Activated T-helper 2 cell treated with anti-CD3 and anti-CD28 coated beads, Interferon-gamma antibody, Interleukin-2, Interleukin-4, amounts not matched to agents 10 μg/mL and 5 μg/mL and 100 μg/mL, durations not matched to agents 14 hours and 24 hours and 36 hours (primary cell): ENCODE measurements around the gene INPP5F. TPM values are rescaled to one million over a fixed set of nuclear protein-coding genes. Genes with fewer than 3 reads are reported as not detected.

Source experiments
- DNase-seq: peaks from one replicate; pipeline ENCODE4 v3.0.0; 2021; ENCODE audit warnings: low spot score
- H3K27ac Mint-ChIP-seq: one replicate; pipeline ENCODE4 v1.8.0; 2021; ENCODE audit warnings: mixed read lengths
- H3K27me3 Mint-ChIP-seq: one replicate; pipeline ENCODE4 v1.8.0; 2021; ENCODE audit warnings: low read depth, mixed read lengths
- H3K36me3 Mint-ChIP-seq: one replicate; pipeline ENCODE4 v1.8.0; 2021; ENCODE audit warnings: low read depth, mixed read lengths
- H3K4me1 Mint-ChIP-seq: one replicate; pipeline ENCODE4 v1.8.0; 2021; ENCODE audit warnings: low read depth, mixed read lengths
- H3K4me3 Mint-ChIP-seq: one replicate; pipeline ENCODE4 v1.8.0; 2021; ENCODE audit warnings: low read depth, mild to moderate bottlenecking, moderate library complexity, mixed read lengths
- H3K9me3 Mint-ChIP-seq: one replicate; pipeline ENCODE4 v1.8.0; 2021; ENCODE audit warnings: mixed read lengths
- intact Hi-C: fragments of 100-400 bp; cut with micrococcal nuclease; formaldehyde crosslinking; loops from one replicate; pipeline ENCODE4 v1.15.1; 2023
- total RNA-seq: library from RNA; stranded (reverse); gene quantifications from 2 replicates; pipeline ENCODE4 v1.2.3, GENCODE V29; 2022

Gene INPP5F
- total RNA-seq, 1 donor from 2014 or later = 10.2 TPM

DNA sequence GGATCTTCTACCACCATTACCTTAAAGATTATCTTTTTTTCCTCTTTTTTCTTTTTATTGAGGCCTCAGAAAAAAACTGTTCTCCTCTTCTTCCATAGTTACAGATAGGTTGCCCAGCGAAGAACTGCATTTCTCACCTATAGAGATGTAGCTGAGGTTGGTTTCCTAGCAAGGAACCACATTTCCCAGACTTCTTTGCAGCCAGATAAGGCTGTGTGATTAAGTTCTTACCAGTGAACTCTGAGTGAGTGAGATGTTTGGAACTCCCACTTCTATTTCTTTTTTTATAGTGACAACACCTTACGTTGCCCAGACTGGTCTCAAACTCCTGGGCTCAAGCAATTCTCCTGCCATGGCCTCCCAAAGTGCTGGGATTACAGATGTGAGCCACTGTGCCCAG is 152.7 kb downstream of the INPP5F start:
- Mint-ChIP-seq H3K27me3 (no peaks in the 10 kb centered on the region), H3K4me3 (no peak overlapping the region), H3K9me3 (no peaks in the 10 kb centered on the region), H3K27ac (no peak overlapping the region), H3K36me3 (no peaks in the 10 kb centered on the region), H3K4me1 (peaks cover 15% of the 10 kb centered on the region)
- intact Hi-C loops = no loop called here
- no peak for DNase-seq

Other genes starting within 250 kb of the INPP5F start
- 101 and 112 TPM in 2 replicates for gene RGS10, start 183.3 kb upstream of the INPP5F start, total RNA-seq
- 183 and 184 TPM in 2 replicates for gene TIAL1, start 129.1 kb upstream of the INPP5F start, total RNA-seq
- 31.8 and 33.3 TPM in 2 replicates for gene BAG3, start 74.7 kb upstream of the INPP5F start, total RNA-seq
- gene MCMBP, start 146.8 kb downstream of the INPP5F start, total RNA-seq = 94.6 and 99.4 TPM in 2 replicates
- 85.9 and 87.4 TPM in 2 replicates for gene SEC23IP, start 166.7 kb downstream of the INPP5F start, total RNA-seq